CD4-positive, alpha-beta T cell treated with Interleukin-12 subunit alpha and Interleukin-12 subunit beta, for 1 hour (primary cell): ENCODE measurements around the gene RNPEPL1.

Source experiments
- DNase-seq: peaks from one replicate; pipeline ENCODE4 v3.0.0-alpha.2; 2020

RNPEPL1 gene

DNA sequence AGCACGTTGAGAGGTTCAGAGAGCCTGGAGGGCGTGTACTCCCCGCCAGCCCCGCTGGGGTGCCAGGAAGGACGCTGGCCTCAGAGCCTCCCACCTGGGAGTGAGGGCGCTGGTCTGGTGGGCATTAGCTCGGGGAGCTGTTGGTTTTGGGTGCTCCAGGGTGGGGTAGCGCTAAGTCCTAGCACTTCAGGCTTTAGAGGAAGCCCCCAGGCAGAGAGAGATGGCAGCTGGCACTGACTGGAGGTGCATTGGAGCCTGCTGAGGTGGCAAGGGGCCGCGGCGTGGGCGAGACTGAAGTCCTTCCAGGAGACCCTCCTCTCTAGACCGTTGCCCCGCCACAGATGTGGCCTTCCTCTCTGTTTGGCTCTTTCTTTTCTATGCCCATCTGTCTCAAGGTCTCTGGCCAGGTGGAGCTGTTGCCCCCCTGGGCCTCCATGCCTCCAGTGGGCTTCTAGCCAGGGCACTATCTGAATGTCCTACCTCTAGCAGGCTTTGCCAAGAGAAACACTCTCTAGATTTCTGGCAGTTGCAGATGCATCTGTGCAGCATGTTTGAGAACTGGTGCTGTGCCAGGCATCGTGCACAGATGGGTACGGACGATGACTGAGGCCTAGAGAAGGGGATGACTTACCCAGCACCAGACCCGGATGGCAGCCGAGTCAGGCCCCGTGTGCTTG is 24.9 kb downstream of the RNPEPL1 start:
- DNase-seq = no peak

GRCh38 chr2:240593703-240594451 is 25.6 kb downstream of the RNPEPL1 start:
- no peak for DNase-seq

DNA sequence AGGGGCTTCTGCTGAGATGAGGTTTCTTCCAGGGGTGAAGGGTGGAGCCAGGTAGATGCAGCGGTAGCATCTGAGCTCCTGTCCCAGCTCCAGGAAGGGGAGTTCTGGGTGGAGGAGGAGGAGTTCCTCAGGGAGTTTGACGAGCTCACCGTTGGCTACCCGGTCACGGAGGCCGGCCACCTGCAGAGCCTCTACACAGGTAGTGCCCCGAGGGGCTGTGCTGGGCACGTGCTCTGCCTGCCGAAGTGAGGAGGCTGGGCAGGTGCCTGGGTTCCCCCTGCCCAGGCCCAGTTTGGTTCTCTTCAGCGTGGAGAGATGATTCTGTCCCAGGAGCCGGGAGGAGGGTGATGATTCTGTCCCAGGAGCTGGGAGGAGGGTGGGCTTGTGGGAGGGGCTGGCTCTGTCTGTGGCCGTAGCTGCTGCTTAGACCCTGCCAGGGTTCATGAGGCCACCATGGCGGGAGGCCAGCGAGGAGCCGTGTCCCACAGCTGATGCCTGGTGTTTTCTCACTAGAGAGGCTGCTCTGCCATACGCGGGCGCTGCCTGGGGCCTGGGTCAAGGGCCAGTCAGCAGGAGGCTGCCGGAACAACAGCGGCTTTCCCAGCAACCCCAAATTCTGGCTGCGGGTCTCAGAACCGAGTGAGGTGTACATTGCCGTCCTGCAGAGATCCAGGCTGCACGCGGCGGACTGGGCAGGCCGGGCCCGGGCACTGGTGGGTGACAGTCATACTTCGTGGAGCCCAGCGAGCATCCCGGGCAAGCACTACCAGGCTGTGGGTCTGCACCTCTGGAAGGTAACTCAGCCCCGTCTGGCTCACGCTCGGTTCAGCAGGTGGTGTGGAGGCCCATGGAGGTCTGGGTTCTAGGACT is 26.5 kb downstream of the RNPEPL1 start:
- DNase-seq = no peak

GRCh38 chr2:240595381-240596079 is 27.2 kb downstream of the RNPEPL1 start:
- peak; percentile 45 for DNase-seq

DNA sequence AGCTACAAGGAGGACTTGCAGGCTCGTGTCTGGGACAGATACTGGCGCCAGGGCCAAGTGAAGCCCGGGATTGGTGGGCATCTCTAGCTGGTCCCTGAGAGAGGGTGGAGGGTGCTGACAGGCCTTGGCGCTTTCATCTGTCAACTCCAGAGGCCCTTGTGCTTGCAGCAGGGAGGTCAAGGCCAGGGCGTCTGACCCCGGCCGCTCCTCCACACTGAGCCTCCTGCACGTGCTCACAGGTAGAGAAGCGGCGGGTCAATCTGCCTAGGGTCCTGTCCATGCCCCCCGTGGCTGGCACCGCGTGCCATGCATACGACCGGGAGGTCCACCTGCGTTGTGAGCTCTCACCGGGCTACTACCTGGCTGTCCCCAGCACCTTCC is 27.8 kb downstream of the RNPEPL1 start:
- no peak for DNase-seq

GRCh38 chr2:240596491-240596931 is 28.2 kb downstream of the RNPEPL1 start:
- DNase-seq = no peak

DNA sequence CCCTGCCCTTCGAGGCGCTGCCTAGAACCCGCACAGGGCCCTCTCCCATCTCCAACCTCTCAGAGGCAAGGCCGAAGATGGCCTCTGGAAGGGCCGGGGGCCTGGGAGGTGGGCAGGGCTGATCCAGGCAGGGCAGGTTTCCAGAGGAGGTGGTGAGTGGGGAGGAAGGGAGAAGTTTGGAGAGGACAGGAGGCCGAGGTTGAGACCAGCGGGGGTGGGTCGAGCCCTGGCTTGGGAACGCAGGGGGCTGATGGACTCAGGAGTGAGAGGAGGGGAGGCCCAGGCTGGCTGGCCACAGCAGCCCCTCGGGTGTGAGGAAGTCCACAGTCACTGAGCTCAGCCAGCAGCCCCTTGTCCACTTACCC is 28.8 kb downstream of the RNPEPL1 start:
- no peak for DNase-seq

DNA sequence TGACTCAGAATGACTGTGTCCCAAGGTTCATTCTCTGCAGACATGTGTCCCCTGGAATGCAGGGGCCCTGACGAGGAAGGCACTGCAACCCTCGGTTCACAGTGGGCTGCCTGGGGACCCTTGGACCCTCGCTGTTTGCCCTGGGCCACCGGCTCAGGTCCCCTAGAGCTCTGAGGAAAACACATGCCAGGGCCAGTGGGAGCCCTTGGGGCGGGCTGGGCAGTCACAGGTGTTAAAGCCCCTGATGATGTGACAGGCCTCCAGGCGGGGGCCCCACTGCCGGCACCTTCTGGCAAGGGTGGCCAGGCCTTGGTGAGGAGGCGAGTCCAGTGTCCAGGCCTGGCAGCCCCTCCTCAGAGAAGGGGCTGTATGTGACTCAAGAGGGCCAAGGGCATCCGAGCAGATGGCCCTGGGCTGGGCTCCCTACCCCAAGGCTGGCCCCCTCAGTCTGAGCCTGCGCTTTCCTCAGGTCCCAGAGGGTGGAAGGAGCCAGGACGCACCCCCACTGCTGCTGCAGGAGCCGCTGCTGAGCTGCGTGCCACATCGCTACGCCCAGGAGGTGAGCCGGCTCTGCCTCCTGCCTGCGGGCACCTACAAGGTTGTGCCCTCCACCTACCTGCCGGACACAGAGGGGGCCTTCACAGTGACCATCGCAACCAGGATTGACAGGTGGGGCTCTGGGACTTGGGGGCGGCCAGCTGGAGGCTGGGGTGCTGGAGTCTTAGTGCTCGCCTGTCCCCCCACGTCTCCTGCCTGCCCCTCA is 29.3 kb downstream of the RNPEPL1 start:
- DNase-seq = no peak

DNA sequence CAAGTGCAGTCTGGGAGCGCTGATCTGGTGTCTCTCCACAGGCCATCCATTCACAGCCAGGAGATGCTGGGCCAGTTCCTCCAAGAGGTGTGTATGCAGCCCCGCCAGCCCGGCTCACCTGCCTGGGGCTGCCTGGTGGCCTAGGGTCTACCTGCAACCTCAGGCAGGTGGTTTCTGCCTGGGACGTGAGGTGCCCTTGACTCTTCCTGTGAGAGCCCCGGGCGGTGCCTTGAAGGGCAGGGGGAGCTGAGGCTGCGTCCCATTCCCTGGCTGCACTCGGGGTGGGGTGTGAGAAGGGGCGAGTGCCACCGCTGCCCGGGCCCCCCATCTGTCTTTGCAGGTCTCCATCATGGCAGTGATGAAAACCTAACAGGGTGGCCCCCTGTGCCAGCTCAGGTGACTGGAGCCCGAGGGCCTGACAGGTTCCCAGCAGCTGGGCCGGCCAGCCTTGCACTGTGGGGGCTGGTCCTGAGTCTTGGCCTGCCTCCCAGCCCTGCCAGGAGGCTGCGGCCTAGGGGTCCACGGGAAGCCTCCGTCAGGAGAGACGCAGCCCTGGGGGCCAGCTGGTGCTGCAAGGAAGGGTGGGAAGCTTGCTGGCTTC is 30.1 kb downstream of the RNPEPL1 start:
- no peak for DNase-seq

DNA sequence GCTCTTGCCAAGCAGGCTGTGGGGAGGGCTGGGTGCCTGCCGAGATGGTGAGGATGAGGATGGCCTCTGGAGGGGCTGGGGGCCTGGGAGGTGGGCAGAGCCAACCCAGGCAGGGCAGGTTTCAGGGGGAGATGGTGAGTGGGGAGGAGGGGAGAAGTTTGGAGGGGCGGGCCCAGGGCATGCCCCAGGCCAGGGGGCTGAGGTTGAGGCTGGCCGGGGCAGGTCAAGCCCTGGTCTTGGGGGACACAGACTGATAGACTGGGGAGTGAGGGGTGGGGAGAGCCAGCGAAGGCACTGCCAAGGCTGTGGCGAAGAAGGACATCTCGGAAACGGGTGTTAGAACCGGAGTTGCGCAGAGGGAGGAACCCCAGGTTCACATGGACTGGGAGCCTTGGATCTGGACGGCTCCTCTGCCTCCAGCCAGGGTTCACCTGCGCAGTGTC is 30.9 kb downstream of the RNPEPL1 start:
- no peak for DNase-seq

GRCh38 chr2:240600451-240600961 is 32.2 kb downstream of the RNPEPL1 start:
- no peak for DNase-seq

GRCh38 chr2:240601061-240601830 is 33.0 kb downstream of the RNPEPL1 start:
- DNase-seq = no peak

DNA sequence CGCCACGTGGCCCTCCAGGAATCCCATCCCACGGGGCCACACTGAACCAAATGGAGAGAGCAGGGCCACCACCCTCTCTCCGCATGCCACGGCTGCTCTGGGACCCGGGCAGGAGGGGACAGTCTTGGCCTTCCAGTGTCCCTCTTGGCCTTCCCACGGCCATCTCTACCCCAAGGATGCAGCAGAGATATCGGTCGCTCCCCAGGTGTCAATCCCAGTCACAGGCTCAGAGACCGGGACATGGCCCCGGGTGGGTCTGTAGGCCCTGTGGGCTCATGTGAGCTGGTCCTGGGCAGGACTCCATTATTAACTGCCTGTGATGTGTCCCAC is 33.5 kb downstream of the RNPEPL1 start:
- no peak for DNase-seq

DNA sequence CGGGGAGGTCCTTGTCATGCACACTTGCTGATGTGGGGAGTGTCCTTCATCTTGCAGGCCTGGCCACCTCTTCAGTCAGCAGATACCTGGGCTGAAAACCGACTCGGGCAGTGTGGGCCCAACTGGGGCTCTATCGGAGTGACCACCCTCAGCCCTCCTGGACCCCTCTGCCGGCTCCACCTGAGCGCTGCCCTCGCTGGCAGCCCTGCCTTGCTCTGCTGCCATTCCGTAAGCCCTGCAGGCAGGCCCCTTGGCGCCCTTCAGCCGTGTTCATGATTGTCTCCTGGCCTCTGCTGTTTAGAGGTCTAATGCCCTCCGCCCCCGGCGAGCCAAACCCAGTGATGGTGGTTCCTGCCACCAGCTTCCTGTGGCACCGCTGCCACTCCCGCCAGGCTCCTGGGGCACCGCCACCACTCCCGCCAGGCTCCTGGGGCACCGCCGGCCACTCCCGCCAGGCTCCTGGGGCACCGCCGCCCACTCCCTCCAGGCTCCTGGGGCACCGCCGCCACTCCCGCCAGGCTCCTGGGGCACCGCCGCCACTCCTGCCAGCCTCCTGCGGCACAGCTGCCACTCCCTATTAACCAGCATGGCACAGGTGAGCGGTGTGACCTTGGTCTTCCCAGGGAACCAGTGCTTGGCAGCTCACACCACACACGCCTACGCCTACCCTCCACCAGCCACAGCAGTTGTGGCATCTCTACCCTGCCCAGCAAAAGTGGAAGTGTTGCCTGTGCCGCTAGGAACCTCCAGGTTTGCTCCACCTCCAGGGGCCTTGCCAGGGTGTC is 34.2 kb downstream of the RNPEPL1 start:
- DNase-seq = no peak

DNA sequence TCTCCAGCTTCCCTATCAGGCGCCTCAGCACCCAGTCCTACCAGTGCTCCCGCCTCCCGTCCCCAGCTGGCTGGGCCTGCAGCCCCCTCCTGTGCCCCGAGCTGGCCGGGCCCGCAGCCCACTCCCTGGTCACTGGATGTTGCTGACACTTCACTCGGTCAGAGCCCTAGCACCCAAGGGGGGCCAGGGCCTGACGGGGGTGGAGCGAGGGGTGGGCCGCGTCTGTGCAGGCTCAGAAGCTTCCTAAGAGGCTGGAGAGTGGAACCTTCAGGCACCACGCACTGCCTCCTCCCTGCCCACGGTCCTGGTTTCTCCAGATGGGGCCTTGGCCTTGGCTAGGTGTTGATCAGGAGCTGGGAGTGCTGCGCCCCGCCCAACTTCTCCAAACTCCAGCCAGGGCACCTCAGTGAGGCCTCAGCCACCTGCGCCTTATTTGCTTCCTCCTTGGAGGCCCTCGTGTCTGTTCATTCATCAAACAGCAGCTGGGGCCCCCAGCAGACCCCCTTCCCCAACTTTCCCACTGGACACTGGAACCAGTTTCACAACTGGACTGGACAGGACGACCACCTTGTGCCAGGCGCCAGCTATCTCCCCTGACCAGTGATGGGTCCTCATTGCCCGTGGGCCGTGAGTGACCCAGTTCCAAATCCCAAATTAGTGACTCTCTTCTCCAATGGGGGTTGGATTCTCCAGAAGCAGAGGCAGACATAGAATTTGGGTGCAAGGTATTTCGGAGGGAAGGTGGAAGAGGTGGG is 35.0 kb downstream of the RNPEPL1 start:
- DNase-seq = no peak

GRCh38 chr2:240603846-240604245 is 35.6 kb downstream of the RNPEPL1 start:
- no peak for DNase-seq

DNA sequence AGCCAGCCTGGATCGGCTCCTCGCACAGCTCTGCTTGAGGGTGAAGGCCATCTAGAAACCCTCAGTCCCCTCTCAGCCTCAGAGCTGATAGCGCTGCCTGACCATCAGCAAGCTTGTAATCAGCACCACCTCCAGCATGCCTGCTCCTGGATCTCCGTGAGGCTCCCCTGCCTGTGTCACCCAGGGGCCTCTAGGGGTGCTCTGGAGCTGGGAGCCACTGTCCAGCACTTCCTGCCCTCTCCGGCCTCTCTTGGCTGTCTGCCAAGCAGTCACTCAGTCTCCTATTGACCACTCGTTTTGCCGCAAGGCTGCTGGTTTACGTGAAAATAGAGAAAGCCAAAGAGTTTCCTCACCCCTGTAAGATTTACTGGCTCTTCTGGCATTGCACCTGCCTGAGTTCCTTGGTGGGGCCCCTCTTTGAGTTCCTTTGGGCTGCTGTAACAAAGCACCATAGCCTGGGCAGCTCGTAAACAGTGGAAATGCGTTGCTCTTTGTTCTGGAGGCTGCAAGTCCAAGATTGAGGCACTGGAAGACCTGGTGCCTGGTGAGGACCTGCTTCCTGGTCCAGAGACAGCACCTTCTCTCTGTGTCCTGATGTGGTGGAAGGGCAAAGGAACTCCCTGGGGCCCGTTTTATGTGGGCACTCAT is 36.1 kb downstream of the RNPEPL1 start:
- DNase-seq = no peak

DNA sequence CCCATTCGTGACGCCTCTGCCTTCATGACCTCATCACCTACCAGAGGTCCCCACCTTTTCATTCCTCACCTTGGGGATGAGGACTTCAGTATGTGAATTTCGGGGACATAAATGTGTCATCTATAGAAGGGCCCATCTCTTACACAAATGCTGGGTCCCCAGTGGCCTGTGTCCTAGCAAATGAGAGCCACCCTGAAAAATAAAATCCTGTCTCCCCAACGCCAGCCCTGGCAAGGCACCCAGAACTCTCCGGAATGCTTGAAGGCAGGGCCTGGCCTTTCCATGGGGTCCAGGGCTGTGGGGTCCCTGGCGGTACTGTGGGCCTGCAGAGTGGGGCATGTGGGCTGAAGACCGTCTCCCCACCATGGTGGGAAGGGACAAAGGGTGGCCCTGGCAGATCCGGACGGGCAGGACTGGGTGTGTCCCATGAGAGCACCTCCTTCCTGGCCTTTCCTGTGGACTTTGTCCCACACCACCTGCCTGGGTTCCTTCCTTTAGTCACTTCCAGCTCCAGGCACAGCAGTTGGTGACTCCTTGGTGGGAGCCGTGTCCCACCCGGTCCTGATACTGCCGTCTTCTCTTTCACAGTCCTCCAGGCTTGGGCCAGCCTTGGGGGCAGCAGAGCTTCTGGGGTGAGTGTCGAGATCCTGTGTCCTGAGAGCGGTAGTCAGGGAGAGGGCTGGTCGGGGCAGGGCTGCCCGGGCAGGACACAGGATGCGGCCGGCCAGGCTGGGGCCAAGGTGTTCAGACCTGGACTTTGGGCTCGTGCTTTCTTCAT is 36.8 kb downstream of the RNPEPL1 start:
- no peak for DNase-seq
